Subcutaneous adipose tissue (tissue), 4 donors: ENCODE data around the gene TMEM140. TPM values are rescaled to one million over a fixed set of nuclear protein-coding genes. Genes with fewer than 3 reads are reported as not detected.

Source experiments
- total RNA-seq, 4 donors: library from RNA; depleted of rRNA; stranded (reverse); fragments of >200 nt; gene quantifications; one replicate each; pipeline ENCODE4 v1.1.0, GENCODE V29; 2016
- TF ChIP-seq, protein P1 (sequence below): fragments of 450-650 bp; IDR thresholded peaks from one replicate; pipeline ENCODE4 v1.5.1; 2016; ENCODE audit warnings: low read depth, mild to moderate bottlenecking, control low read depth, antibody characterized with exemption, moderate library complexity

TMEM140 gene
- total RNA-seq, 4 donors from 2014 or later = 36.7 to 114 (median 67.4) TPM

- TF ChIP-seq, protein P1, sequence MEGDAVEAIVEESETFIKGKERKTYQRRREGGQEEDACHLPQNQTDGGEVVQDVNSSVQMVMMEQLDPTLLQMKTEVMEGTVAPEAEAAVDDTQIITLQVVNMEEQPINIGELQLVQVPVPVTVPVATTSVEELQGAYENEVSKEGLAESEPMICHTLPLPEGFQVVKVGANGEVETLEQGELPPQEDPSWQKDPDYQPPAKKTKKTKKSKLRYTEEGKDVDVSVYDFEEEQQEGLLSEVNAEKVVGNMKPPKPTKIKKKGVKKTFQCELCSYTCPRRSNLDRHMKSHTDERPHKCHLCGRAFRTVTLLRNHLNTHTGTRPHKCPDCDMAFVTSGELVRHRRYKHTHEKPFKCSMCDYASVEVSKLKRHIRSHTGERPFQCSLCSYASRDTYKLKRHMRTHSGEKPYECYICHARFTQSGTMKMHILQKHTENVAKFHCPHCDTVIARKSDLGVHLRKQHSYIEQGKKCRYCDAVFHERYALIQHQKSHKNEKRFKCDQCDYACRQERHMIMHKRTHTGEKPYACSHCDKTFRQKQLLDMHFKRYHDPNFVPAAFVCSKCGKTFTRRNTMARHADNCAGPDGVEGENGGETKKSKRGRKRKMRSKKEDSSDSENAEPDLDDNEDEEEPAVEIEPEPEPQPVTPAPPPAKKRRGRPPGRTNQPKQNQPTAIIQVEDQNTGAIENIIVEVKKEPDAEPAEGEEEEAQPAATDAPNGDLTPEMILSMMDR = no peak
Observed at GRCh38 chr7:135114622-135115021, 33.2 kb upstream of the TMEM140 start.

GRCh38 chr7:135117096-135117495, 30.8 kb upstream of the TMEM140 start:
- TF ChIP-seq, protein P1 = no peak

DNA sequence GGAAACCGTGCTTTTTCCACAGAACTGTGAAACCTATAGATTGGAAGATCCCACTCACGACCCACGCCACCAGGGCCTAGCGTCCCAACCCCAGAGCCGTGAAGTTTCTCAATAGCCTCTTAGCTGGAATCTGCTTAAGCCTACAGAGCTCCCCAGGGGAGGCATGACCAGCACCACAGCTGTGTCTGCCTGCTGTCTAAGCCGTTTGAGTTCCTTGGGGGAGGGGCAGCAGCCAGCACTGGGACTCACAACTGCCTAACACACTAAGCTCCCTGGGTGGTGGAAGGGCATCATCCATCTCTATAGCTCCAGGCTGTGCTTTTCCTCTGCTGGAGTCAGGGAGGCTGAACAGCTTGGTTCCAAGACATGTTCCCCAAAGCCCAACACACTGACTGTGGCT, 26.0 kb upstream of the TMEM140 start:
- TF ChIP-seq, protein P1 = no peak

DNA sequence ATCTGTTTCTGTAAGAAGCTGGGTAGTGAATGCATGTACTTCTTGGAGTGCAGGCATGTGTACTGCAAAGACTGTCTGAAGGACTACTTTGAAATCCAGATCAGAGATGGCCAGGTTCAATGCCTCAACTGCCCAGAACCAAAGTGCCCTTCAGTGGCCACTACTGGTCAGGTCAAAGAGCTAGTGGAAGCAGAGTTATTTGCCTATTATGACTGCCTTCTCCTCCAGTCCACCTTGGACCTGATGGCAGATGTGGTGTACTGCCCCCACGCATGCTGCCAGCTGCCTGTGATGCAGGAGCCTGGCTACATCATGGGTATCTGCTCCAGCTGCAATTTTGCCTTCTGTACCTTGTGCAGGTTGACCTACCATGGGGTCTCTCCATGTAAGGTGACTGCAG, 18.9 kb upstream of the TMEM140 start:
- TF ChIP-seq, protein P1 = no peak

DNA sequence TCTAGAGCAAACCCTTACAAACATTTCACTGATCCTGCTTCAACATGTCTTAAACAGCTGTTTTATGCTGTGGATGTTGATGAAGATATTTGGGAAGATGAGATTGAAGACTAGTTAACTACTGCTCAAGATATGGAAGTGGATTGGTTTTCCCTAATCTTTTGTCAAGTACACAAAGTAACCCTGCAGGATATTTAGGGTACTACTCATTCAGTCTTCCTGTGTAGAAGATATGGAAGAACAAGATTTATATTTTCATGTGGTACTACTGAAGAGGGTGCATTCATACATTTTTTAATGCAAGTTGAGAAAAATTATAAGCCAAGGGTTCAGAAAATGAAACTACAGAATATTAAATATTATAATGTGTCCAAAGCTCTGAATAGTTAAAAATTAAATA, 18.3 kb upstream of the TMEM140 start:
- TF ChIP-seq, protein P1 = no peak

DNA sequence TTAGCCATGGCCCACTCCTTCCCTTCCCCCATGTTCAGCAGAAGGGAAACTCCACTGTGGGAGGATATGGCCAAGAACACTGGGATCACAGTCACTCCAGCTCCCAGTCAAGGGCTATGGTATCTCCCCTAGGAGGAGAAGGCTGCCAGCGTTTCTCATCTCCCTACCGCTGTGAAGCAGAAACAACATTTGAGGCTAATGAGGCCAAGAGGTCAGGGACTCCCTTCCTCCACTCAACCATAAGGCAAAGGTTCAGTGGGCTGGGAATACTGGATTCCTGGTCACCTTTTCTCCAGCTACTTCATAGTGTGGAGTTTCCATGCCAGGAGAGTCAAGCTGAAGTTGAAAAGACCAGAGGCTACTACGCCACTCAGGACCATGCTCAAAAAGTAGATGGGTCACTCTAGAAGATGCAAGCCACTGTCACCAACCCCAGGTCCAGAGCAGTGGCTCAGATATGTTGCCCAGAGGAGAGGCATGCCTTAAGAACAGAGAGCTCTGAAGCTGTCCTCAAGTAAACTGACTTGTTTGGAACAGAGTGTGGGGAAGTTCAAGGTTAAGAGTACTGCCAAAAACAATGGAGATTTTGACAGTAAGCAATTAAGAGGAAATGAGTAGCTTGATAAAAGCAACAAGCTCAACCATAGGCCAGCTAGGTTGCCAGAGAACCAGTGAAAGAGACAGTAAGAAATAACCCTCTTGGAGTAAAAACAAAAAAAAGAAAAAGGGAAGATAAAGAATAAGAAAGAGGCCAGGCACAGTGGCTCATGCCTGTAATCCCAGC, 3.8 kb upstream of the TMEM140 start:
- TF ChIP-seq, protein P1 = no peak

DNA sequence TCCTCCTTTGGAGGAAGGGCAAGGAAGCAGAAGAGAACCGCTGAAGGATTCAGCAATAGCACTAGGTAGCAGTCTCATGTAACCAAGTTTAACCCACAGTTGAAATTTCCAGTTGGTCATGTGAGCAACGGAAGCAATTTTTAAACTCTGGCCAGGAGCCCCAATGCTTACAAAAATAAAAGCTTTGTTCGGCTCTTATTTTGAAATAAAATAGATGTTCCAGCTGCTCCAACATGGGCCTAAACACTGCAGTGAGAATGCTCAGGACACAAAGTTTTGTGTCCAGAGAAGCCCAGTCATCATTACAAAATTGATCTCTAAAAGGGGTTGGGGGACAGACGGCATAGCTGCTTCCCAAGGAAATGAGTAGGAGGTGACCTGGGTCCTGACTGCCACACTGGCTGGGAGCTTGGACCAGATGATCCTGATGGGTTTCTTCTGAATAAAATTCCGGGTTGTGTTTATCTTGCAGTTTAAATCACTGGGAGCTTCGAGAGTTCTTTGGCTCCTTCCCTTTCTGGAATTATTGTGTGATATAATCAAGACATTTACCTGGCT, 452 bp upstream of the TMEM140 start:
- TF ChIP-seq, protein P1 = no peak
